HepG2 (cell line): ENCODE results near the gene ERBB4.

Experiments
- CTCF ChIP-seq: sonication (generic); formaldehyde crosslinking; IDR thresholded peaks from 2 replicates; pipeline ENCODE4 v1.5.0; 2020; ENCODE audit warnings: mild to moderate bottlenecking, missing genetic modification reagents, moderate library complexity
- FOXP4 ChIP-seq: sonication (generic); formaldehyde crosslinking; IDR thresholded peaks from 2 replicates; pipeline ENCODE4 v1.4.0; 2020; ENCODE audit warnings: missing genetic modification reagents
- SKIL ChIP-seq: sonication (generic); formaldehyde crosslinking; IDR thresholded peaks from 2 replicates; pipeline ENCODE4 v1.8.0; 2022; ENCODE audit warnings: missing genetic modification reagents, mild to moderate bottlenecking, moderate library complexity, borderline replicate concordance
- SP140L ChIP-seq: sonication (generic); formaldehyde crosslinking; IDR thresholded peaks from 2 replicates; pipeline ENCODE4 v1.4.0; 2020; ENCODE audit warnings: missing genetic modification reagents, borderline replicate concordance
- TERF1 ChIP-seq: sonication (generic); formaldehyde crosslinking; IDR thresholded peaks from 2 replicates; pipeline ENCODE4 v1.8.0; 2022; ENCODE audit warnings: mild to moderate bottlenecking, missing genetic modification reagents, moderate library complexity
- ZFAT ChIP-seq: sonication (generic); formaldehyde crosslinking; conservative IDR thresholded peaks from 2 replicates; pipeline ENCODE4 v1.8.1; 2023; ENCODE audit warnings: missing genetic modification reagents, inconsistent platforms
- ZNF263 ChIP-seq: sonication (generic); formaldehyde crosslinking; IDR thresholded peaks from 2 replicates; pipeline ENCODE4 v1.4.0; 2020; ENCODE audit warnings: missing genetic modification reagents
- ZNF597 ChIP-seq: sonication (generic); formaldehyde crosslinking; IDR thresholded peaks from 2 replicates; pipeline ENCODE4 v1.5.0; 2020; ENCODE audit warnings: missing genetic modification reagents
- ZNF605 ChIP-seq: sonication (generic); formaldehyde crosslinking; IDR thresholded peaks from 2 replicates; pipeline ENCODE4 v1.8.0; 2022; ENCODE audit warnings: mild to moderate bottlenecking, missing genetic modification reagents
- ZNF747 ChIP-seq: sonication (generic); formaldehyde crosslinking; IDR thresholded peaks from 2 replicates; pipeline ENCODE4 v1.8.1; 2023; ENCODE audit warnings: missing genetic modification reagents, mild to moderate bottlenecking, borderline replicate concordance

GRCh38 chr2:211837206-211837605, 701.4 kb downstream of the ERBB4 start:
- TF ChIP-seq ZNF263 (CRISPR knock-in tag) (no peak), ZNF597 (no peak), ZNF605 (no peak), CTCF (no peak), ZFAT (CRISPR knock-in tag) (no peak), SKIL (no peak), SP140L (CRISPR knock-in tag) (no peak), TERF1 (CRISPR knock-in tag) (no peak), FOXP4 (CRISPR knock-in tag) (no peak), ZNF747 (CRISPR knock-in tag) (no peak)
